A673 (cell line): ENCODE results near the gene SUMF1. TPM values are rescaled to one million over a fixed set of nuclear protein-coding genes. Genes with fewer than 3 reads are reported as not detected.

ENCODE experiments used
- BruUV-seq: library from RNA; stranded (reverse); fragments of 400-500 nt; replicated peaks from 2 replicates; lab custom pipeline; 2021; lab: Mats Ljungman, UMichigan
- CTCF ChIA-PET: fragments of 300-600 bp; sonication (Branson Sonifier 250); formaldehyde crosslinking; loops from one replicate; lab custom pipeline; 2022; ENCODE audit warnings: antibody characterized with exemption; lab: Charles Lee
- POLR2A ChIA-PET: fragments of 300-600 bp; sonication (Branson Sonifier 250); formaldehyde crosslinking; loops from one replicate; lab custom pipeline; 2022; ENCODE audit warnings: antibody characterized with exemption; ENCODE audit not compliant: low non-redundant PET; lab: Charles Lee
- DNase-seq: peaks from one replicate; pipeline ENCODE4 v3.0.0-alpha.2; 2015; ENCODE audit warnings: low spot score
- H3K27ac ChIP-seq: fragments of 200-600 bp; sonication (generic); 2 replicates; pipeline ENCODE4 v1.5.1; 2016; ENCODE audit warnings: mixed run types, low read depth, mild to moderate bottlenecking, mixed read lengths, antibody characterized with exemption, low read length; ENCODE audit not compliant: poor library complexity, severe bottlenecking
- H3K27me3 ChIP-seq: fragments of 200-600 bp; sonication (generic); replicated peaks from 2 replicates; pipeline ENCODE4 v1.6.1; 2017; ENCODE audit warnings: mixed run types, low read depth, mild to moderate bottlenecking, mixed read lengths, antibody characterized with exemption, low read length; ENCODE audit not compliant: insufficient read depth, poor library complexity
- H3K36me3 ChIP-seq: fragments of 200-600 bp; sonication (generic); 2 replicates; pipeline ENCODE4 v1.6.1; 2016; ENCODE audit warnings: mixed run types, mild to moderate bottlenecking, mixed read lengths, antibody characterized with exemption, low read length; ENCODE audit not compliant: insufficient read depth, poor library complexity, severe bottlenecking
- H3K4me1 ChIP-seq: fragments of 200-600 bp; sonication (generic); 2 replicates; pipeline ENCODE4 v1.6.1; 2017; ENCODE audit warnings: mixed run types, mild to moderate bottlenecking, mixed read lengths, antibody characterized with exemption, low read length; ENCODE audit not compliant: insufficient read depth, poor library complexity, severe bottlenecking
- H3K4me3 ChIP-seq: fragments of 200-600 bp; sonication (generic); 2 replicates; pipeline ENCODE4 v1.5.1; 2016; ENCODE audit warnings: low read depth, mixed run types, mild to moderate bottlenecking, mixed read lengths, low read length; ENCODE audit not compliant: poor library complexity, severe bottlenecking
- H3K9me3 ChIP-seq: fragments of 200-600 bp; sonication (generic); 2 replicates; pipeline ENCODE4 v1.6.1; 2016; ENCODE audit warnings: mixed run types, low read depth, mild to moderate bottlenecking, mixed read lengths, antibody characterized with exemption, low read length; ENCODE audit not compliant: poor library complexity, severe bottlenecking
- CTCF ChIP-seq: fragments of 300-800, 200-600 bp; sonication (generic); conservative IDR thresholded peaks from 2 replicates; pipeline ENCODE4 v1.5.1; 2017; ENCODE audit warnings: low read depth, mild to moderate bottlenecking, antibody characterized with exemption, low read length, moderate library complexity, mixed read lengths
- EZH2 ChIP-seq: fragments of 200-600 bp; sonication (generic); IDR thresholded peaks from 2 replicates; pipeline ENCODE4 v1.6.1; 2017; ENCODE audit warnings: borderline replicate concordance, low read depth, mild to moderate bottlenecking, mixed read lengths, antibody characterized with exemption, low read length; ENCODE audit not compliant: poor library complexity, severe bottlenecking
- intact Hi-C: fragments of 100-400 bp; cut with micrococcal nuclease; formaldehyde crosslinking; loops from one replicate; pipeline ENCODE4 v1.10.0; 2022; ENCODE audit not compliant: unreplicated experiment
- total RNA-seq: library from RNA; stranded (reverse); gene quantifications from 2 replicates; pipeline ENCODE4 v1.2.3, GENCODE V29; 2021

SUMF1 gene
- total RNA-seq, 1 experiment from 2014 or later: 7.8 TPM

GRCh38 chr3:4387210-4388204, 79.6 kb downstream of the SUMF1 start:
- no peaks in the 10 kb centered on the region for H3K36me3 ChIP-seq
- intact Hi-C loops: no loop called here
- H3K4me1 ChIP-seq: no peaks in the 10 kb centered on the region
- no peaks in the 10 kb centered on the region for H3K27me3 ChIP-seq
- H3K9me3 ChIP-seq: no peaks in the 10 kb centered on the region
- BruUV-seq: no TSS peak
- DNase-seq: no peak
- ChIA-PET CTCF (no interaction called here), POLR2A (no interaction called here)
- H3K27ac ChIP-seq: no peak overlapping the region
- TF ChIP-seq CTCF (no peak), EZH2 (no peak)
- no peak overlapping the region for H3K4me3 ChIP-seq

- TF ChIP-seq EZH2 (no peak), CTCF (no peak)
- no peaks in the 10 kb centered on the region for H3K4me1 ChIP-seq
- no peak overlapping the region for H3K27ac ChIP-seq
- H3K36me3 ChIP-seq: no peaks in the 10 kb centered on the region
- no TSS peak for BruUV-seq
- H3K27me3 ChIP-seq: no peaks in the 10 kb centered on the region
- intact Hi-C loops: no loop called here
- no peak for DNase-seq
- ChIA-PET CTCF (no interaction called here), POLR2A (no interaction called here)
- H3K9me3 ChIP-seq: no peaks in the 10 kb centered on the region
- no peak overlapping the region for H3K4me3 ChIP-seq
Observed at GRCh38 chr3:4385201-4385600, 81.9 kb downstream of the SUMF1 start.

DNA sequence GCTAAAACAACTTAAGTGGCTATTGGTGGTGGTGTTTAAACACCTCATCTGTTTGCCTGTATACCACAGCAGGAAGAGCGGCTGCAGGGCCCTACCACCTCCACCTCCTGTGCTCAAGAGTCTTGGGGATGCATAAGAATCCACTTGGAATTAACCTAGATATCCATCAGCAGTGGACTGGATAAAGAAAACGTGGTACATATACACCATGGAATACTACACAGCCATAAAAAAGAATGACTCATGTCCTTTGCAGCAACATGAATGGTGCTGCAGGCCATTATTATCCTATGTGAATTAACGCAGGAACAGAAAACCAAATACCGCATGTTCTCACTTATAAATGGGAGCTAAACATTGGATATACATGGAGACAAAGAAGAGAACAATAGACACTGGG, 87.1 kb downstream of the SUMF1 start:
- intact Hi-C loops: no loop called here
- Histone ChIP-seq H3K4me1 (no peaks in the 10 kb centered on the region), H3K9me3 (no peaks in the 10 kb centered on the region), H3K4me3 (no peak overlapping the region), H3K27me3 (no peaks in the 10 kb centered on the region), H3K27ac (no peak overlapping the region), H3K36me3 (no peaks in the 10 kb centered on the region)
- TF ChIP-seq CTCF (no peak), EZH2 (no peak)
- DNase-seq: no peak
- ChIA-PET CTCF (no interaction called here), POLR2A (no interaction called here)
- BruUV-seq: no TSS peak
